ENCODE results near the gene GNAI3. TPM values are rescaled to one million over a fixed set of nuclear protein-coding genes. Genes with fewer than 3 reads are reported as not detected.

Gene GNAI3
- total RNA-seq, 1 donor from 2014 or later, result 6.7 TPM

- ATAC-seq (no peak), DNase-seq (no peak)
- intact Hi-C loops (cut with DNase I), result no loop called here
- no peak overlapping the region for H3K4me3 ChIP-seq
- H3K4me1 ChIP-seq, result peaks cover 17% of the 10 kb centered on the region
- H3K27me3 ChIP-seq (ENCODE audit: low read depth), result no peaks in the 10 kb centered on the region
- peaks cover 58% of the 10 kb centered on the region for H3K36me3 ChIP-seq
- no peaks in the 10 kb centered on the region for H3K9me3 ChIP-seq
- TF ChIP-seq CTCF (IDR thresholded peaks at IDR 0.05), result no peak
- no peak overlapping the region for H3K27ac ChIP-seq
These were observed 30.6 kb downstream of the GNAI3 start for GRCh38 chr1:109578947-109579443.

GRCh38 chr1:109579491-109579890, 31.1 kb downstream of the GNAI3 start:
- peaks cover 63% of the 10 kb centered on the region for H3K36me3 ChIP-seq
- no peak for TF ChIP-seq CTCF (IDR thresholded peaks at IDR 0.05)

GRCh38 chr1:109582021-109582420, 33.6 kb downstream of the GNAI3 start:
- H3K36me3 ChIP-seq, result peaks cover 89% of the 10 kb centered on the region
- no peak for ATAC-seq
- no peak overlapping the region for H3K27ac ChIP-seq
- H3K4me1 ChIP-seq, result peaks cover 5% of the 10 kb centered on the region
- H3K4me3 ChIP-seq, result no peak overlapping the region
- no peak for DNase-seq
- intact Hi-C loops (cut with DNase I), result no loop called here
- TF ChIP-seq CTCF (IDR thresholded peaks at IDR 0.05), result no peak
- no peaks in the 10 kb centered on the region for H3K9me3 ChIP-seq
- H3K27me3 ChIP-seq (ENCODE audit: low read depth), result no peaks in the 10 kb centered on the region

More at GRCh38 chr1:109579491-109579890, 31.1 kb downstream of the GNAI3 start:
- Histone ChIP-seq H3K27me3 (ENCODE audit: low read depth) (no peaks in the 10 kb centered on the region), H3K4me3 (no peak overlapping the region), H3K4me1 (peaks cover 12% of the 10 kb centered on the region), H3K9me3 (no peaks in the 10 kb centered on the region), H3K27ac (no peak overlapping the region)
- intact Hi-C loops (cut with DNase I), result no loop called here
- DNase-seq (no peak), ATAC-seq (no peak)

- no peak for TF ChIP-seq CTCF (IDR thresholded peaks at IDR 0.05)
- Histone ChIP-seq H3K4me3 (no peak overlapping the region), H3K4me1 (no peaks in the 10 kb centered on the region), H3K27me3 (ENCODE audit: low read depth) (no peaks in the 10 kb centered on the region), H3K36me3 (peaks cover 98% of the 10 kb centered on the region), H3K27ac (no peak overlapping the region), H3K9me3 (no peaks in the 10 kb centered on the region)
- DNase-seq, result no peak
- ATAC-seq, result no peak
- intact Hi-C loops (cut with DNase I), result no loop called here
These were observed 36.4 kb downstream of the GNAI3 start for GRCh38 chr1:109584766-109585165.

GRCh38 chr1:109586055-109586454, 37.6 kb downstream of the GNAI3 start:
- TF ChIP-seq CTCF (IDR thresholded peaks at IDR 0.05), result no peak
- Histone ChIP-seq H3K27ac (no peak overlapping the region), H3K9me3 (no peaks in the 10 kb centered on the region), H3K36me3 (peaks cover 95% of the 10 kb centered on the region), H3K4me3 (no peak overlapping the region), H3K4me1 (no peaks in the 10 kb centered on the region), H3K27me3 (ENCODE audit: low read depth) (no peaks in the 10 kb centered on the region)
- no peak for ATAC-seq
- intact Hi-C loops (cut with DNase I), result no loop called here
- no peak for DNase-seq

- intact Hi-C loops (cut with DNase I), result no loop called here
- peaks cover 97% of the 10 kb centered on the region for H3K36me3 ChIP-seq
- no peak for TF ChIP-seq CTCF (IDR thresholded peaks at IDR 0.05)
- H3K27me3 ChIP-seq (ENCODE audit: low read depth), result no peaks in the 10 kb centered on the region
- no peak for DNase-seq
- no peaks in the 10 kb centered on the region for H3K9me3 ChIP-seq
- H3K4me1 ChIP-seq, result no peaks in the 10 kb centered on the region
- no peak overlapping the region for H3K27ac ChIP-seq
- no peak for ATAC-seq
- H3K4me3 ChIP-seq, result no peak overlapping the region
These were observed 40.8 kb downstream of the GNAI3 start for GRCh38 chr1:109589177-109589576.
